Gastrocnemius medialis (tissue), 4 donors: ENCODE data around the gene TAX1BP1. TPM values are rescaled to one million over a fixed set of nuclear protein-coding genes. Genes with fewer than 3 reads are reported as not detected.
"Not testable (repeated sequence)": the region's sequence is repeated elsewhere in the genome, so short reads cannot be mapped to it uniquely, and the experiment has no call there.

ENCODE experiments used
- ATAC-seq, 2 donors: fragments of 150-250 bp; one replicate each; pipeline ENCODE4 v1.9.1; 2016
- DNase-seq, 2 donors: peaks; one replicate each; pipeline ENCODE4 v3.0.0-alpha.2; 2019
- H3K27ac ChIP-seq, 4 donors: fragments of 200-600 bp; sonication (generic); 1 replicate in 1 of 4; 2 replicates in 3 of 4; pipeline ENCODE4 v1.5.1; 2016 to 2018; ENCODE audit warnings: mild to moderate bottlenecking in 2 of 4, moderate library complexity in 1 of 4
- H3K27me3 ChIP-seq, 3 donors: fragments of 200-600 bp; sonication (generic) in 2 of 3; 1 replicate in 1 of 3; 2 replicates in 2 of 3; pipeline versions ENCODE4 v1.5.1 to v1.6.0; 2016 to 2019; ENCODE audit warnings: mild to moderate bottlenecking in 1 of 3, moderate library complexity in 1 of 3
- H3K36me3 ChIP-seq, 2 donors: fragments of 200-600 bp; sonication (generic) in 1 of 2; one replicate each; pipeline ENCODE4 v1.5.1; 2017 to 2018
- H3K4me1 ChIP-seq, 2 donors: fragments of 200-600 bp; sonication (generic) in 1 of 2; one replicate each; pipeline ENCODE4 v1.5.1; 2016 to 2017; ENCODE audit warnings: mild to moderate bottlenecking in 2 of 2
- H3K4me3 ChIP-seq, 4 donors: fragments of 200-600 bp; sonication (generic) in 3 of 4; 1 replicate in 1 of 4; 2 replicates in 3 of 4; pipeline ENCODE4 v1.5.1; 2016 to 2019; ENCODE audit warnings: mild to moderate bottlenecking in 2 of 4
- H3K9me3 ChIP-seq, 3 donors: fragments of 200-600 bp; sonication (generic) in 2 of 3; 1 replicate in 1 of 3; 2 replicates in 2 of 3; pipeline ENCODE4 v1.5.1; 2016 to 2019
- CTCF ChIP-seq, 5 experiments: fragments of 450-650 bp in 3 of 5; fragments of 200-600 bp in 2 of 5; sonication (generic) in 2 of 5; IDR thresholded peaks in 4 of 5; conservative IDR thresholded peaks in 1 of 5; 1 replicate in 4 of 5; 2 replicates in 1 of 5; pipeline ENCODE4 v1.5.1; 2016 to 2019; ENCODE audit warnings: antibody characterized with exemption in 5 of 5, mild to moderate bottlenecking in 3 of 5, moderate library complexity in 3 of 5
- POLR2A ChIP-seq, 2 donors: fragments of 450-650 bp; IDR thresholded peaks; one replicate each; pipeline ENCODE4 v1.6.1; 2017; ENCODE audit warnings: antibody characterized with exemption in 2 of 2, mild to moderate bottlenecking in 2 of 2, moderate library complexity in 2 of 2
- in situ Hi-C, 4 donors: fragments of 200-750 bp; cut with MboI; loops; one replicate each; pipeline versions ENCODE4 v1.15.0 to v1.8.0; 2017; ENCODE audit warnings: low sequenced_read_pairs in 4 of 4
- intact Hi-C: fragments of 100-400 bp; cut with DNase I; formaldehyde crosslinking; loops from one replicate; pipeline ENCODE4 v1.15.1; 2023; ENCODE audit warnings: low total_unique reads
- total RNA-seq, 4 donors: library from RNA; depleted of rRNA; stranded (reverse); fragments of >200 nt; gene quantifications; one replicate each; pipeline versions ENCODE4 v1.1.0 to v1.2.3, GENCODE V29; 2016

Gene TAX1BP1
- total RNA-seq, 4 donors from 2014 or later = 110 to 136 (median 113) TPM

- H3K4me1 ChIP-seq = peaks cover 16 to 21% of the 10 kb centered on the region in 2 donors
- DNase-seq (no peak), ATAC-seq (no peak)
- H3K36me3 ChIP-seq = no peaks in the 10 kb centered on the region
- H3K4me3 ChIP-seq = no peak overlapping the region
- no peak overlapping the region for H3K27ac ChIP-seq
- H3K9me3 ChIP-seq = no peaks in the 10 kb centered on the region
- TF ChIP-seq POLR2A (IDR thresholded peaks at IDR 0.05) (no peak), CTCF (IDR thresholded peaks at IDR 0.05 in 4 of 5, conservative IDR thresholded peaks at IDR 0.05 in 1 of 5) (no peak)
- in situ Hi-C loops (loop anchor here in 2 of 4 donors (10.0 kb wide), 2 partner anchors 63 to 73 kb away; partner anchors contain the start of gene HIBADH (in 1 of the 2)), intact Hi-C loops (loop anchor here (1.0 to 10.0 kb wide), 2 partner anchors 36 to 153 kb away; no protein-coding TSS in a partner anchor)
- no peaks in the 10 kb centered on the region for H3K27me3 ChIP-seq
Observed at GRCh38 chr7:27737616-27738015, 2.3 kb upstream of the TAX1BP1 start.

DNA sequence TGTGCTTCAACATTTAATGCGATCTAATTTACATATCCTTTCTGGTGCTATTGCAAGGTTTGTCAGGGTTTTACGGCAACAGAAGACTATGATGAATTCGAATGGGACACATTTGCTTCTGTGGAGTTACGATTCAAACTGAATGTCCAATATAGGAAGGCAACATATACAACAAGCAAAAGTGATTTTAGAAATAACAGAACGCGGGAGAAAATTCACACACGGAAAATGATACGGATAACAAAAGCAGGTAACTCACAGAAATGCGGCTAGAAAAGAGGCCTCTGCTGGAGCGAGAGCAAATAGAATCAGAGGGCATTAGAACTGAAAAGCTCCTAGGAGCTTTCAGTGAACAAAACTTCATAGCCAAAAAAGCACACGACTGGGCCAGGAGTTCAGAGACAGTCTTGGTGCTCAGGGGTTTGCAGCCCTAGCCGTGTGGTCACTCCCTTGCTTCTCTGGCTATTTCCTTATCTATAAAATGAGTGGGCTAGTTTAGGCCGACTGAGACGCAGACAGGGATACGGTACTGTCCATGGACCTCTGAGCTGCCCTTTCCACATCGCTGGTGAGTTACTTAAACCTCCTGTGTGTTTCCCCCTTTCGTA is 557 bp upstream of the TAX1BP1 start:
- H3K27me3 ChIP-seq = no peaks in the 10 kb centered on the region
- in situ Hi-C loops = loop anchor here in 2 of 4 donors (10.0 kb wide), 2 partner anchors 65 to 75 kb away; partner anchors contain the start of gene HIBADH (in 1 of the 2)
- no peaks in the 10 kb centered on the region for H3K36me3 ChIP-seq
- peak overlapping the region; percentile 94 to 99 (median 98) for H3K27ac ChIP-seq
- peak; percentile 62 to 66 for ATAC-seq
- peak overlapping the region; percentile 86 to 98 (median 96) for H3K4me3 ChIP-seq
- no peaks in the 10 kb centered on the region for H3K9me3 ChIP-seq
- no peak for DNase-seq
- TF ChIP-seq CTCF (IDR thresholded peaks at IDR 0.05 in 4 of 5, conservative IDR thresholded peaks at IDR 0.05 in 1 of 5) = no peak
- no peak for TF ChIP-seq POLR2A (IDR thresholded peaks at IDR 0.05)
- intact Hi-C loops = loop anchor here (10.0 kb wide), 1 partner anchor 155 kb away; no protein-coding TSS in a partner anchor
- H3K4me1 ChIP-seq = peaks cover 18 to 25% of the 10 kb centered on the region in 2 donors

- H3K27me3 ChIP-seq = no peaks in the 10 kb centered on the region
- no peak for TF ChIP-seq POLR2A (IDR thresholded peaks at IDR 0.05)
- TF ChIP-seq CTCF (IDR thresholded peaks at IDR 0.05 in 4 of 5, conservative IDR thresholded peaks at IDR 0.05 in 1 of 5) = no peak
- peak overlapping the region; percentile 86 to 98 (median 96) for H3K4me3 ChIP-seq
- peak overlapping the region; percentile 94 to 99 (median 98) for H3K27ac ChIP-seq
- in situ Hi-C loops (loop anchor here in 1 of 4 donors (5.0 kb wide), 1 partner anchor 73 kb away; no protein-coding TSS in a partner anchor), intact Hi-C loops (loop anchor here (1.0 to 10.0 kb wide), 5 partner anchors 77 to 548 kb away; no protein-coding TSS in a partner anchor)
- ATAC-seq (peak; percentile 79 to 80), DNase-seq (peak; percentile 80 to 86)
- no peaks in the 10 kb centered on the region for H3K36me3 ChIP-seq
- no peaks in the 10 kb centered on the region for H3K9me3 ChIP-seq
- H3K4me1 ChIP-seq = peaks cover 29 to 36% of the 10 kb centered on the region in 2 donors
Observed at GRCh38 chr7:27740449-27741086, 606 bp downstream of the TAX1BP1 start.

DNA sequence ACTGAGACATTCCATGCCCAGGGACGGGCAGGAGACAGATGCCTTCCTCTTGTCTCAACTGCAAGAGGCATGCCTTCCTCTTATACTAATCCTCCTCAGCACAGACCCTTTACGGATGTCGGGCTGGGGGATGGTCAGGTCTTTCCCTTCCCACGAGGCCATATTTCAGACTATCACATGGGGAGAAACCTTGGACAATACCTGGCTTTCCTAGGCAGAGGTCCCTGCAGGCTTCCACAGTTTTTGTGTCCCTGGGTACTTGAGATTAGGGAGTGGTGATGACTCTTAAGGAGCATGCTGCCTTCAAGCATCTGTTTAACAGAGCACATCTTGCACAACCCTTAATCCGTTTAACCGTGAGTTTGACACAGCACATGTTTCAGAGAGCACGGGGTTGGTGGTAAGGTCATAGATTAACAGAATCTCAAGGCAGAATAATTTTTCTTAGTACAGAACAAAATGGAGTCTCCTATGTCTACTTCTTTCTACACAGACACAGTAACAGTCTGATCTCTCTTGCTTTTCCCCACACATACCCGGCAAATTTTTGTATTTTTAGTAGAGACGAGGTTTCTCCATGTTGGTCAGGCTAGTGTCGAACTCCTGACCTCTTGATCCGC is 2.2 kb downstream of the TAX1BP1 start:
- not testable (repeated sequence) for H3K36me3 ChIP-seq, H3K9me3 ChIP-seq, H3K27me3 ChIP-seq, ATAC-seq, H3K4me3 ChIP-seq
- peak in 1 of 2 donors; percentile 25 for DNase-seq
- in situ Hi-C loops = loop anchor here in 1 of 4 donors (5.0 kb wide), 1 partner anchor 75 kb away; no protein-coding TSS in a partner anchor
- intact Hi-C loops = loop anchor here (5.0 to 10.0 kb wide), 3 partner anchors 193 to 550 kb away; no protein-coding TSS in a partner anchor
- Histone ChIP-seq H3K27ac (peak overlapping the region in 2 of 4 donors; percentile 39 to 94), H3K4me1 (peaks cover 46 to 52% of the 10 kb centered on the region in 2 donors)
